ENCODE data around the gene AQR.
"Not testable (repeated sequence)": the region's sequence is repeated elsewhere in the genome, so short reads cannot be mapped to it uniquely, and the experiment has no call there.

Gene AQR

GRCh38 chr15:34809186-34809585 is 160.4 kb downstream of the AQR start:
- no peak for DNase-seq

DNA sequence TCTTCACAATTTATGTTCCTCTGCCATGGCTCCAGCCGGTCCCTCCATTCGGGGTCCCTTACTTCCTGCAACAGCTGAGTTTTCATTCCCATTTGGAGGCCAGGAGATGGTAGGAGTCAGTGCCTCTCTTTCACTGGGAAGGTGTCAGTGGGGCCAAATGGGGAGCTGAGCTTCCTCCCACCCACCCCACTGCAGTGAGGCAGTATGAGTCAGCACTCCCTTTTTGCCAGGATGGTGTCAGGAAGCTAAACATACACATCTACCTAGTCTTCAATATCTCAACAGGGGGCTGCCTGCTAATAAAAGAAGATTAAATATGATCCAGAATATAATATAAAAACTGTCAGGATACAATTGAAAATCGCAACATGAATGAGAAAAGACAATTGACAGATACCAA is 161.5 kb downstream of the AQR start:
- no peak for DNase-seq

GRCh38 chr15:34807241-34807640 is 162.3 kb downstream of the AQR start:
- not testable (repeated sequence) for DNase-seq

- no peak for DNase-seq
These were observed 164.8 kb downstream of the AQR start for GRCh38 chr15:34804776-34805175.

DNA sequence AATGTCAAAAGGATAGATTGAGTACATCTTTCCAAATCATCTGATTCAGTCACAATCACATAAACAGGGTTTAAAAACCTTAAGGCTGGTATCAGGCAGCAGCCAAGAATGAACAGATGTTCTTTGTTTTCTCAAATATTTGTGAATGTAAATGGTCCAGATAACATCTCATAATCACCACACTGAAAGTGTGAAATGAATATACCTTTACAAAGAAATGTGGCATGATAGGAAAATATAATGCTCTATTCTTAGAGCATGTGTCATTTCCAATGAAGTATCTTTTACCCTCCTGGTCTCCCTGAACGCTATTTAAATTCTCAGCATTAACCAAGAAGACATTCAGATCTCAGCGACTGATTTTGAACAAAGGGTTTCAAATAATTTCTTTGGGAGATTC is 165.4 kb downstream of the AQR start:
- no peak for DNase-seq

- no peak for DNase-seq
These were observed 166.5 kb downstream of the AQR start for GRCh38 chr15:34802803-34803750.

GRCh38 chr15:34802371-34802770 is 167.2 kb downstream of the AQR start:
- no peak for DNase-seq

Data from NCI-H345 (cell line).